GM18520 (cell line): ENCODE results near the gene PRSS56.

ENCODE experiments used
- ATAC-seq: cut with Tn5 transposase; IDR thresholded peaks from one replicate; pipeline ENCODE4 v1.9.1; 2021; ENCODE audit not compliant: unreplicated experiment

PRSS56 gene

DNA sequence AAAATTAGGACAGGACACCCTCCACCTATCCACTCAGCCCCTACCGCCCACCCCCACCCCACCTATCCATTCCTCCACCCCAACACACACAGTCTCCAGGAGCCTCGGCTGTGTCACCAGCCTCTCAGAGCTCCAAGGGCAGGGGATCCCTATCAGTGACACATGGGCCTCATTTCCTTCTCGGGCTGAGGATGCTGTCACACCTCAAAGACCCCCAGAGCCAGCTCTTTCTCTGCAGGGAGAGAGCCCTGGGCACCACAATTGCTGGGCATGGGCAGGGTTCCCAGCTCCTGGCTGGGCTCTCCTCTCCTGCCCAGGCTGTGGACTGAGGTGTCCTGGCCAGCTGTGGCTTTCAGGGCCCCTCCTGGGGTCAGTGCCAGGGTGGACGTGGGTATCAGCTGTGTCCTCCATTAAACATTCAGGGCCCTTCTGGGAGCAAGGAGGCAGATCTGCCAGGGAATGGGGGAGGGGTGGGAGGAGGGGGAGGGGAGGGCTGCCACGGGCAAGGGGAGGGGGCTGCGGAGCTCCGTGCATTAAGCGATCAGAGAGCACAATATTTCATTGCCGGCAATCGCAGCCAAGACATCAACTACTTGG, 18.3 kb upstream of the PRSS56 start:
- no peak for ATAC-seq

GRCh38 chr2:232502511-232502910, 17.7 kb upstream of the PRSS56 start:
- ATAC-seq: no peak

DNA sequence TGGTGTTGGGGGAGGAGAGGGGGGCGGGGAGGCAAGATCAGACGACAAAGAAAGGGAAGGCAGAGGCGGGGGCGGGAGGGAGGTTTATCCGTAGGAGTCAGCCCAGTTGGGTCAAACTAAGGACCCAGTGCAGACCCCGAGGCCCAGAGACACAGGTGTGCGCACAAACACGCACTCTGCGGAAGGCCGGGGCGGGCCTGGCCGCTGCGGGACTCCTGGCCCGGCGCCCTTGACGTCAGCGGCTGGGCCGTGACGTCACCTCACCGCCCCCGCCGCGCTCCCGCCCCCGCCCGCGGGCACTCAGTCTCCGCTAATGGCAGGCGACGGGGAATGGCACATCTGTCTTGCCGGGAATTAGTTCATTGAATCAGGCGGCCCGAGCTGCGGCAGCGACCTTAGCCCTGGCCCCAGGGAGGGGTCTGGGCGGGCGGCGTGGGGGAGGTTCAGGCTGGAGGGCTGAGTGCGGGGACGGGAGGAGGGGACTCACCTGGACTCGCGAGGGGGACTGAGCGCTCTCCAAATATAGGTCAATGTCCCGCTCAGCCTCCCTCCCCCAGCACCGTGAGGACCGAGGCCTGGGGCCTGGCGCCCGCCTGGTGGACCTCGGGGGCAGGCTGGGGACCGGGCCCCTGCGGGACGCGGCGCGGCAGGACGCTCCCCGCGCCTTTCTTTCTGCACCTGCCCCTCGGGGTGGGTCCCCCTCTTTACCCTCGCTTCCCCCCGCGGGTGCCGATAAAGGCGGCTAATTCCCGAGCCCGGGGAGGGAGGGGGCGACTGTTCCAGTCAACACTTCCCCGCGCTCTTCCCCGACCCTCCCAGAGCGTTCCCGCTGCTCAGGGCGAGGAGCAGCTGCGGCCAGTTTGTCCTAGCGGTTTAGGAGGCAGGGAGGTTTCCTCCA, 17.0 kb upstream of the PRSS56 start:
- ATAC-seq: no peak

DNA sequence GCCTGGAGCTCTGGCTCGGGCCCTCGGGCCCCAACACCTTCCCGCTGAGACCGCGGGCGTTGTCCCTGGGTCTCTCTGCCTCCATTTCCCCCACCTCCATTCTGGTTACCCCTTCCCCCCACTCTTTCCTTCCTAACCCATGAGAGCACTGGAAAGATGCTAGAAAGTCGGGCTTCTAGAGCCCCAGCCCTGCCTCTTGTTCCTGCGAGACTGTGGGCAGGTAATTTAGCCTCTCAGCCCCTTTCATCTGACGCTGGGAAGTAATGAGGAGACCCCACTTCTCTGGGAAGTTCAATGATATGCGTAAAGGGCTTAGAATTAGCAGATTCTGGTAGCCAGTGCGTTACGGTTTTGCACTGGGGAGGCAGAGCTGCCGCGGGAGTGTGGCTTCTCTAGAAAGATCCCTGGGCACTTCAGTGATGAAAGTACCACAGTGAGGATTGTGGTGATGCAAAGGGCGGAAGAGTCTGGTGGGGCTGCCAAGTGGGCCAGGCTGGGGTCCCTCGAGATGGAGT, 16.3 kb upstream of the PRSS56 start:
- ATAC-seq: no peak

DNA sequence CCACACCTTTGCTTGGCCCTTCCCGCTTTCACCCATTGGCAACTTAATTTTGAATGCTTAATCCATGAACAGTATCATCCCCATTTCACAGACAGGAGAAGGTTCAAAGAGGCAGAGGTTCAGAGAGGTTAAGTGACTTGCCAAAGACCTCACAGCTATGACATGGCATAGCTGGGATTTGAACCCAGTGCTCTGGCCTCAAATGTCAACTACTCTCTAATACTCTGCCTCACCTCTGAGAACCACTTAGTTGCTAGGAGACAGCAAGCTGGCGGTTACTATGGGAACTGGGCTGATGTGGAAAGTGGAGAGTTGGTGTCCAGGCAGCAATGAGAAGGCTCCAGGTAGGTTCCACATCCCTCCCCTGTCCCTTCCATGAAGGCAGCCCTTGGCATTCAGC, 15.8 kb upstream of the PRSS56 start:
- ATAC-seq: no peak

DNA sequence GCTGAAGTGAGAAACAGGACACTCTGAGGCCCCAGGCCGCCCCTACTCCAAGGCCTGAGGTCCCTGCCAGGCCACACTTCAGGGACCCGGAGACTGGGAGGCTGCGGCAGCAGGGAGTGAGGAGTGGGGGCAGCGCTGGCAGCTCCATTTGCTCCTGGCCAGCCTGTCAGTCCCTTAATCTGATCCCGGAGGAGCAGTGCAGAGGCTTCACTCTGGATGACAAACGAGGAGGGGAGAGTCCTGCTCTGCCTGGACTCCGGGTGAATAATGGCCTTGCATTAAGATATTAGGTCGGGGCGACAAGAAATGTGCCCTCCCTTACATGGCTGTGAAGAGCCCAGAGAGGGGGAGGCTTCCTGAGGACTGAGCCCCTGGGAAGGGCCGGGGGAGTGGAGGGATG, 14.3 kb upstream of the PRSS56 start:
- no peak for ATAC-seq

DNA sequence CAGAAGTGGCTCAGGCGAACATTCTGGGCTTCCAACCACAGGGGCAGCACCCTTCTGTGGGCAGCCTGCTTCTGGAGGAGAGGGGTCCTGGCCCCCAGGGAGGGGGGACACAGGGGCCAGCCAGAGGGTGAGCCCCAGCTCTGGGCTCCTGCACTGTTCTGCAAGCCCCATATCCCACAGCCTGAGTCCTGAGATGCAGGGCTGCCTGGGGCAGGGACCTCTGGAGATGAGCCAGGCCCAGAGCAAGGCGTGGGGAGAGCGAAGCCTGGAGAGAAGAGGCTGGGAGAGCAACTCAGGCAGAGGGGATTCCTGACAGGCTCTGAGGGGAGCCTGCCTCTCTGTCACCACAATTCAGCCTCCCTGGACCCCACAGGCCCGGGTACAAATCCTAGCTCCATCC, 13.5 kb upstream of the PRSS56 start:
- ATAC-seq: no peak

DNA sequence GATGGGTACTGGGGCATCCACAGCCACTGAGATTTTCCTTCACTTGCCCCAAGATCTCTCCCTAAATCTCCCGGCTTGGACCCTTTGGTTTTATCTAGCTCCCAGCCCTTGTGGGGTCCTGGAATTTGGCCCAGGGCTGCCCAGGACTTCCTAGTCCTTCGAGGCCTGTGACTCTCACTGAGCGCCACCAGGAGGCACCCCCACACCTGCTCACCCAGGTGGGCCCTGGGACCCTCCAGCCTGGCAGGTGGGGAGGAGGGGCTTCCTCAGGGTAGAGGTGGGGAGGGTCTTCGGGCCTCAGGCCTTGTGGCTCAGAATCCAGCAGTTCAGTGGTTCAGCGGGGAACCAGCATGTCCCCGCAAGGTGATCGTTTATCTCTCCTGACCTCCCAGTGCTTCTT, 11.9 kb upstream of the PRSS56 start:
- ATAC-seq: no peak

- no peak for ATAC-seq
These were observed 8.8 kb upstream of the PRSS56 start for GRCh38 chr2:232511336-232511890.

DNA sequence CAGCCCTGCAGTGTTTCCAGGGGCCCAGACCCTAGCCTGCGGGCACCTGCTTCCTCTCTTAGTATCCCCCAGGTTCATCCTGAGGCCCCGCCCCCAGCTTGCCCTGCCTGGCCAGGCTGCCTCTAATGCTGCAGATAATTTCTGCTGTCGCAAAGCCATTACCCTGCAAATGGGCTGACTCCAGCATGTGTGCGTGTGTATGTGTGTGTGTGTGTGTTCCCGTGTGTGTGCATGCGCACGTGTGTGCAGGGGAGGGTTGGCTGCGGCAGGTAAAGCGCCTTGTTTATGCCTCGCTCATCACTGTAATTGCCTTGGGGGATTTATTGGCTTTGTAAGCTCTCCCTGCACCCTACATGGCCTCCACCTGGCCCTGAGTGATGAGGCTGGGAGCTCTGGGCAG, 7.6 kb upstream of the PRSS56 start:
- no peak for ATAC-seq

GRCh38 chr2:232513353-232513752, 6.8 kb upstream of the PRSS56 start:
- no peak for ATAC-seq

DNA sequence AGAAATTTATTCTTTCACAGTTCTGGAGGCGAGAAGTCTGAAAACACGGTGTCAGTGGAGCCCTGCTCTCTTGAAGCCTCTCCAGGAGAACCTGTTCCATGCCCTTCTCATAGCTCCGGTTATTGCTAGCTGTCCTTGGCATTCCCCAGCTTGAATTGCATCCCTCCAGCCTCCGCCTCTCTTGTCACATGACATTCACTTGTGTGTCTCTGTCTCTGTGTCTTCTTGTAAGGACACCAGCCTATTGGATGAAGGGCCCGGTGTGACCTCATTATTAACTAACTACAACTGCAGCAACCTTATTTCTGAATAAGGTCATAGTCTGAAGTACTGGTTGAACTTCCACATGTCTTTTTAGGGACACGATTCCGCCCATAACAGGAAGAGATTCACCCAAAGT, 4.5 kb upstream of the PRSS56 start:
- no peak for ATAC-seq

DNA sequence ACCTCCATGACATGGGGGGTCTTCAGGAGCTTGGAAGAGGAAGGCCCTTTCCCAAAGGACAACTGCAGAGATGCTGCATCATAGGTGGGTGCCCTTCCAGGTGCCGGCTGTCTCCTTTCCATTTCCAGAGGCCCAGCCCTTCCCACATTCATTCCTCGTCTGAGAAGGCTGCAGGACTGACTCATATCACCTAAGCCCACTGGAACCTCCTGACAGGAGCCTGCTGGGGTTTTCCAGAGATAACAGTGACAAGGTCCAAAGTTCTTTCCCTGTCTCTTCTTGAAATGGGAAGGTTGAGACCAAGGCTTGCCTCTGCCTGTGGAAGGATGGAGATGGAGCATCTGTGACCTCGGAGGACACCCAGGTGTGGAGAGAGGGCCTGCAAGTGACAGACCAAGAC, 3.6 kb upstream of the PRSS56 start:
- ATAC-seq: no peak

- no peak for ATAC-seq
These were observed 1.3 kb upstream of the PRSS56 start for GRCh38 chr2:232518844-232519243.

GRCh38 chr2:232520489-232520888, 301 bp downstream of the PRSS56 start:
- ATAC-seq: no peak

GRCh38 chr2:232521098-232521497, 910 bp downstream of the PRSS56 start:
- ATAC-seq: no peak

DNA sequence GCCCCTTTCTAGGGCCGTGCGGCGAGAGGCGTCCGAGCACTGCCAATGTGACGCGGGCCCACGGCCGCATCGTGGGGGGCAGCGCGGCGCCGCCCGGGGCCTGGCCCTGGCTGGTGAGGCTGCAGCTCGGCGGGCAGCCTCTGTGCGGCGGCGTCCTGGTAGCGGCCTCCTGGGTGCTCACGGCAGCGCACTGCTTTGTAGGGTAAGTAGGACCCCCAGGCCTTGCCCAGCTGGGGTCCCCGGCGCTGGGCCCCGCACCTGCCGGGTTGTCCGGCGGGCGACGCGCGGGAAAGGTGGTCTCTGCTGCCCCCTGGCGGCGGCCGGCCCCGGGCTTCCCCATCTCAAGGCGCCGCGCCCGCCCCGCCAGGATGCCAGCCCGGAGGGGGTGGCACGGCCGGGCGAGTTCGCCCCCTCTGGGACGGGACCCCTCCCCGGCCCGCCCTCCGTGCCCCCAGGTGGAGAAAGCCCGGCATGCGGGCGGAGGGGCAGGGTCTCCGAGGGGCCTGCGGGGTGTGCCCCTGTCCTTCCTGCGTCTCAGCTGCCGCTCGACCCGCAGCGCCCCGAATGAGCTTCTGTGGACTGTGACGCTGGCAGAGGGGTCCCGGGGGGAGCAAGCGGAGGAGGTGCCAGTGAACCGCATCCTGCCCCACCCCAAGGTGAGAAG, 1.9 kb downstream of the PRSS56 start:
- ATAC-seq: no peak

GRCh38 chr2:232522623-232523401, 2.6 kb downstream of the PRSS56 start:
- no peak for ATAC-seq

- ATAC-seq: no peak
These were observed 3.2 kb downstream of the PRSS56 start for GRCh38 chr2:232523402-232523681.

DNA sequence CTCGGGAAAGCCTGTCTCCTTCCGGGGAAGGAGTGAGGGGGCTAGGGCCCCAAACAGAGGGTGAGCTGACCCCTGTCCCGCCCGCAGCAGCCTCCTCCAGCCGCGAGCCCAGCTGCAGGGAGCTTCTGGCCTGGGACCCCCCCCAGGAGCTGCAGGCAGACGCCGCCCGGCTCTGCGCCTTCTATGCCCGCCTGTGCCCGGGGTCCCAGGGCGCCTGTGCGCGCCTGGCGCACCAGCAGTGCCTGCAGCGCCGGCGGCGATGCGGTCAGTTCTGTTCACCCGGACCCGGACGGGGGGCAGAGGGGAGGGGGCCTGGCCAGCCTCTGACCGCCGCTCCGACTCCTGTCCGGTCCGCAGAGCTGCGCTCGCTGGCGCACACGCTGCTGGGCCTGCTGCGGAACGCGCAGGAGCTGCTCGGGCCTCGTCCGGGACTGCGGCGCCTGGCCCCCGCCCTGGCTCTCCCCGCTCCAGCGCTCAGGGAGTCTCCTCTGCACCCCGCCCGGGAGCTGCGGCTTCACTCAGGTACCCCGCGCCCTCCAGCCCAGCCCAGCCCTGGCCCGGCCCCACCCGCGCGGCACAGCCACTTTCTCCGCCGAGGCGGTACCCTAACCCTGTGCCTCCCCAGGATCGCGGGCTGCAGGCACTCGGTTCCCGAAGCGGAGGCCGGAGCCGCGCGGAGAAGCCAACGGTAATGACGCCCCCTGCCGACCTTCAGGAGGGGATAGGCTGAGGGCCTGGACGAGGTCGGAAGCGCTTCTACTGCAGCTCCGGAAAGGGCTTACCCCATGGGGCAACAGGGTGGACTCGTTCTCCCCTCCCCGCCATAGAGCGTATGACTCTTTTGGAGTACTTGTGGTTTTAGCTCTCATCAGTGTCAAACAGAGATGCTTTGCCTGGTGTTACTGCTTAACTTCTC, 3.8 kb downstream of the PRSS56 start:
- no peak for ATAC-seq
